ENCODE measurements around the gene PCMT1. TPM values are rescaled to one million over a fixed set of nuclear protein-coding genes. Genes with fewer than 3 reads are reported as not detected.
"Not testable (repeated sequence)": the region's sequence is repeated elsewhere in the genome, so short reads cannot be mapped to it uniquely, and the experiment has no call there.

Gene PCMT1
- total RNA-seq, 2 donors from 2014 or later = 68.5 to 72.6 TPM

GRCh38 chr6:149846321-149846720 lies 96.8 kb downstream of the PCMT1 start:
- H3K27ac Mint-ChIP-seq = no peak overlapping the region

GRCh38 chr6:149847939-149848267 lies 98.4 kb downstream of the PCMT1 start:
- no peak for TF ChIP-seq CTCF (conservative IDR thresholded peaks at IDR 0.05)
- whole genome bisulfite sequencing, 2 experiments (ENCODE audit: insufficient coverage in 1 of 2, insufficient read length in 1 of 2) = 89 to 96% methylated on average over 1 to 4 of the region's 4 CpGs
- Histone ChIP-seq H3K27me3 (ENCODE audit: control insufficient read depth, insufficient read depth, low read length, poor library complexity, severe bottlenecking) (peaks cover 96% of the 10 kb centered on the region), H3K4me1 (ENCODE audit: control insufficient read depth, insufficient read depth, low read length) (peaks cover 4% of the 10 kb centered on the region), H3K4me3 (ENCODE audit: low read length) (no peak overlapping the region), H3K9ac (ENCODE audit: extremely low read depth, low read length, poor library complexity, severe bottlenecking) (no peak overlapping the region), H3K27ac (ENCODE audit: low read depth, low read length) (no peak overlapping the region), H3K9me3 (ENCODE audit: control insufficient read depth, low read length) (no peaks in the 10 kb centered on the region), H3K36me3 (ENCODE audit: control insufficient read depth, insufficient read depth, low read length) (no peaks in the 10 kb centered on the region)
- Mint-ChIP-seq H3K4me1 (peaks cover 19% of the 10 kb centered on the region), H3K36me3 (ENCODE audit: low read depth) (no peaks in the 10 kb centered on the region), H3K27me3 (ENCODE audit: insufficient read depth) (peaks cover 77% of the 10 kb centered on the region), H3K9me3 (no peaks in the 10 kb centered on the region), H3K27ac (no peak overlapping the region), H3K4me3 (no peak overlapping the region)
- DNase-seq = no peak

More at GRCh38 chr6:149846321-149846720, 96.8 kb downstream of the PCMT1 start:
- Mint-ChIP-seq H3K4me1 (peaks cover 12% of the 10 kb centered on the region), H3K27me3 (ENCODE audit: insufficient read depth) (peaks cover 83% of the 10 kb centered on the region), H3K36me3 (ENCODE audit: low read depth) (no peaks in the 10 kb centered on the region), H3K4me3 (no peak overlapping the region), H3K9me3 (no peaks in the 10 kb centered on the region)
- TF ChIP-seq CTCF (conservative IDR thresholded peaks at IDR 0.05) = no peak
- WGBS, 2 experiments (ENCODE audit: insufficient coverage in 1 of 2, insufficient read length in 1 of 2) = 81% methylated on average over 3 to 7 of the region's 7 CpGs
- no peak overlapping the region for H3K27ac ChIP-seq (ENCODE audit: low read depth, low read length)
- no peak overlapping the region for H3K4me3 ChIP-seq (ENCODE audit: low read length)
- peak; percentile 51 for DNase-seq
- peaks cover 96% of the 10 kb centered on the region for H3K27me3 ChIP-seq (ENCODE audit: control insufficient read depth, insufficient read depth, low read length, poor library complexity, severe bottlenecking)
- H3K36me3 ChIP-seq (ENCODE audit: control insufficient read depth, insufficient read depth, low read length) = no peaks in the 10 kb centered on the region
- no peaks in the 10 kb centered on the region for H3K9me3 ChIP-seq (ENCODE audit: control insufficient read depth, low read length)
- H3K9ac ChIP-seq (ENCODE audit: extremely low read depth, low read length, poor library complexity, severe bottlenecking) = no peak overlapping the region
- peaks cover 4% of the 10 kb centered on the region for H3K4me1 ChIP-seq (ENCODE audit: control insufficient read depth, insufficient read depth, low read length)

GRCh38 chr6:149848343-149848742 lies 98.8 kb downstream of the PCMT1 start:
- not testable (repeated sequence) for H3K9me3 ChIP-seq (ENCODE audit: control insufficient read depth, low read length); H3K36me3 Mint-ChIP-seq (ENCODE audit: low read depth); H3K27ac Mint-ChIP-seq; H3K9me3 Mint-ChIP-seq; H3K36me3 ChIP-seq (ENCODE audit: control insufficient read depth, insufficient read depth, low read length); H3K27ac ChIP-seq (ENCODE audit: low read depth, low read length); H3K4me3 ChIP-seq (ENCODE audit: low read length); DNase-seq; H3K4me1 ChIP-seq (ENCODE audit: control insufficient read depth, insufficient read depth, low read length); H3K4me3 Mint-ChIP-seq; H3K9ac ChIP-seq (ENCODE audit: extremely low read depth, low read length, poor library complexity, severe bottlenecking)
- peaks cover 73% of the 10 kb centered on the region for H3K27me3 Mint-ChIP-seq (ENCODE audit: insufficient read depth)
- peaks cover 19% of the 10 kb centered on the region for H3K4me1 Mint-ChIP-seq
- 77 to 81% methylated on average over 3 to 4 of the region's 4 CpGs for WGBS, 2 experiments (ENCODE audit: insufficient coverage in 1 of 2, insufficient read length in 1 of 2)
- H3K27me3 ChIP-seq (ENCODE audit: control insufficient read depth, insufficient read depth, low read length, poor library complexity, severe bottlenecking) = peaks cover 94% of the 10 kb centered on the region

GRCh38 chr6:149851461-149852110 lies 102.0 kb downstream of the PCMT1 start:
- Histone ChIP-seq H3K36me3 (ENCODE audit: control insufficient read depth, insufficient read depth, low read length) (no peaks in the 10 kb centered on the region), H3K9ac (ENCODE audit: extremely low read depth, low read length, poor library complexity, severe bottlenecking) (no peak overlapping the region), H3K4me1 (ENCODE audit: control insufficient read depth, insufficient read depth, low read length) (no peaks in the 10 kb centered on the region), H3K27me3 (ENCODE audit: control insufficient read depth, insufficient read depth, low read length, poor library complexity, severe bottlenecking) (peaks cover 87% of the 10 kb centered on the region), H3K9me3 (ENCODE audit: control insufficient read depth, low read length) (no peaks in the 10 kb centered on the region), H3K4me3 (ENCODE audit: low read length) (no peak overlapping the region), H3K27ac (ENCODE audit: low read depth, low read length) (no peak overlapping the region)
- peaks cover 17% of the 10 kb centered on the region for H3K4me1 Mint-ChIP-seq
- 90 to 100% methylated on average over 1 to 5 of the region's 5 CpGs for WGBS, 2 experiments (ENCODE audit: insufficient coverage in 1 of 2, insufficient read length in 1 of 2)
- no peak for TF ChIP-seq CTCF (conservative IDR thresholded peaks at IDR 0.05)
- no peaks in the 10 kb centered on the region for H3K9me3 Mint-ChIP-seq
- no peak overlapping the region for H3K4me3 Mint-ChIP-seq
- no peaks in the 10 kb centered on the region for H3K36me3 Mint-ChIP-seq (ENCODE audit: low read depth)
- H3K27me3 Mint-ChIP-seq (ENCODE audit: insufficient read depth) = peaks cover 53% of the 10 kb centered on the region
- no peak for DNase-seq
- H3K27ac Mint-ChIP-seq = no peak overlapping the region

Data from endodermal cell (in vitro differentiated cells).